Epithelial cell of esophagus (primary cell): ENCODE measurements around the gene CST7.

Experiments used
- DNase-seq: peaks from one replicate; pipeline ENCODE4 v3.0.0; 2010; ENCODE audit warnings: low read depth
- H3K4me3 ChIP-seq: 2 replicates; pipeline ENCODE4 v1.5.1; 2011; ENCODE audit warnings: mild to moderate bottlenecking, low read length, control low read depth
- TF ChIP-seq, protein P1 (sequence below): IDR thresholded peaks from 2 replicates; pipeline ENCODE4 v1.5.1; 2011; ENCODE audit warnings: low read depth, mild to moderate bottlenecking, low read length, control low read depth, inconsistent platforms; ENCODE audit not compliant: insufficient read depth; ENCODE audit errors: missing control alignments

Gene CST7

DNA sequence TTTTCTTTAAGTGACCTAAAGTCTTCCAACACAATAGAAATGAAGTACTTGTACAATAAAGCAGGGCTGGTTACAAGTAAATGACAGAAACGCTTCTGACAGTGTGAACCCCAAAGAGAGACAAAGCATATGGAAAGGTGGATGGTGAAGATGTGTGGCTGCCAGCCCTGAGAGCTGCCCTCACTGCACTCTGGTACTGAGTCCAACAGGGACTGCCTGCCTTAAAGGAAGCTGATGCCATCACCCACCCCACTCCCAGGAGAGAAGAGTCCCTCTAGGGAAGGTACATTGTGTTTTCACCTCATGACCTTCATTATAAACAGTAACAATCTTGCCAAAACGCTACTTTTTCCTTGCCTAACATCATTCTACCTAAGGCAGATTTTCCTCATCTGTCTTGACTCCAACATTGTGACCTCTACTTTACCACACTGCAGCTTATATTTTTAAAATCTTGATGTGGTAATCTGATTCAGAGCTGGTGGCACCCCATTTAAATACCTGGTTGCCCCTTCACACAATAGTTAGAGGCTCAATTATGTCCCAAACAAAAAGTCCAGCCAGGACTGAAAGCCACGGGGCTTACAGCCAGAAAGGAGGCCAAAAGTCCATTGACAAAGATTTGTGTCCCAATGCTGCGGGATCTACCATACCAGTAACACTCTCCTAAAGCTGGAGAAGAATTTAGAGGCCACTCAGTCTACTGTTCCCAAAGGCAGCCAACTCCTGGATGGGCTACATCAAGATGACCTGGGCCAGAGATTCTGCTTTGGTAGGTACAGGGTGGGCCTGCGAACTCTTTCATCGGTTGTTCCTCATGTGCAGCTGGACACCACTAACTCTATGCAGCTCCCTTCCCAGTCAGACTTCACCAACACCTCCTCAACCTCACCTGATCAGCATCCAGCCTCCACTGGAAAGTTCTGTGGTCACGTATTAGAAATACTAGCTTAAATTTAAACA lies 39.1 kb downstream of the CST7 start:
- TF ChIP-seq, protein P1, sequence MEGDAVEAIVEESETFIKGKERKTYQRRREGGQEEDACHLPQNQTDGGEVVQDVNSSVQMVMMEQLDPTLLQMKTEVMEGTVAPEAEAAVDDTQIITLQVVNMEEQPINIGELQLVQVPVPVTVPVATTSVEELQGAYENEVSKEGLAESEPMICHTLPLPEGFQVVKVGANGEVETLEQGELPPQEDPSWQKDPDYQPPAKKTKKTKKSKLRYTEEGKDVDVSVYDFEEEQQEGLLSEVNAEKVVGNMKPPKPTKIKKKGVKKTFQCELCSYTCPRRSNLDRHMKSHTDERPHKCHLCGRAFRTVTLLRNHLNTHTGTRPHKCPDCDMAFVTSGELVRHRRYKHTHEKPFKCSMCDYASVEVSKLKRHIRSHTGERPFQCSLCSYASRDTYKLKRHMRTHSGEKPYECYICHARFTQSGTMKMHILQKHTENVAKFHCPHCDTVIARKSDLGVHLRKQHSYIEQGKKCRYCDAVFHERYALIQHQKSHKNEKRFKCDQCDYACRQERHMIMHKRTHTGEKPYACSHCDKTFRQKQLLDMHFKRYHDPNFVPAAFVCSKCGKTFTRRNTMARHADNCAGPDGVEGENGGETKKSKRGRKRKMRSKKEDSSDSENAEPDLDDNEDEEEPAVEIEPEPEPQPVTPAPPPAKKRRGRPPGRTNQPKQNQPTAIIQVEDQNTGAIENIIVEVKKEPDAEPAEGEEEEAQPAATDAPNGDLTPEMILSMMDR: no peak
- H3K4me3 ChIP-seq: no peak overlapping the region
- no peak for DNase-seq

DNA sequence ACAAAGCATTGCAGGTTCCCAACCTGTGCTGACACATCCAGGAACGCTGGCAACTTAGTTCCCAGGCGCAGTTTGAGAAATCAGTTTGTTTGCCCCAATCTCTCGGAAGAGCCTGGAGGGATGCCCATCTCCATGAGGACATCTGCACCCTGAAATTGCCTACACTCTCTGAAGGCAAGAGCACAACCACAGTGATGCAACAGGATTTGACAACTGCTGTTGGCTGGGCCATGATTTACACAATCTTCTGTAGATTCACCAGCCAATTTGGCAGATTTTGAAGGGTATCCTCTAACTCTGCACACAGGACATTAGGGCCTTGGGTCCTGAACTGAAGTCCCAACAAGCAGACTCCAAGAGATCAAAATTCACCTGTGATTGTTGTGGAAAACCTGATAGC lies 40.1 kb downstream of the CST7 start:
- TF ChIP-seq, protein P1: no peak
- no peak overlapping the region for H3K4me3 ChIP-seq
- DNase-seq: no peak

DNA sequence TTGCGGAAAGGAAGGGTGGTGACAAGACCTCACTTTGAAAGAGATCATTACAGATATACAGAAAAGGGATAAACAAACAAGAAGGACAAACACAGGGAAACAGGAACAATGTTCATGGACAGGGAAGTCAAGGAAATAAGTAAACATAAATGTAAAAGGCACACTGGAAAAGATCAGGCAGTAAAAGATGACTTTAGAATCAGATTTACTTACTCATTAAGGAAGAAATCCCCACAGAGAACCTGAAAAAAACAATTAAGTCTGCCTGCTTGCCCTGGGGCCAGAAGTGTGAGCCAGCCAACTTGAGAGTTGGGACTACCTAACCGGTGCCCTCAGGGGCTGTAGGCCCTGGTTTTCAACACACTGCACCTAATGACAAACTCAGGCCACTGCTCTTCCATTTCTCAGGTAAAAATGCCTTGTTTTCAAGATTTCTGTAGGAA lies 41.8 kb downstream of the CST7 start:
- no peak overlapping the region for H3K4me3 ChIP-seq
- TF ChIP-seq, protein P1: no peak
- DNase-seq: peak; percentile 75

DNA sequence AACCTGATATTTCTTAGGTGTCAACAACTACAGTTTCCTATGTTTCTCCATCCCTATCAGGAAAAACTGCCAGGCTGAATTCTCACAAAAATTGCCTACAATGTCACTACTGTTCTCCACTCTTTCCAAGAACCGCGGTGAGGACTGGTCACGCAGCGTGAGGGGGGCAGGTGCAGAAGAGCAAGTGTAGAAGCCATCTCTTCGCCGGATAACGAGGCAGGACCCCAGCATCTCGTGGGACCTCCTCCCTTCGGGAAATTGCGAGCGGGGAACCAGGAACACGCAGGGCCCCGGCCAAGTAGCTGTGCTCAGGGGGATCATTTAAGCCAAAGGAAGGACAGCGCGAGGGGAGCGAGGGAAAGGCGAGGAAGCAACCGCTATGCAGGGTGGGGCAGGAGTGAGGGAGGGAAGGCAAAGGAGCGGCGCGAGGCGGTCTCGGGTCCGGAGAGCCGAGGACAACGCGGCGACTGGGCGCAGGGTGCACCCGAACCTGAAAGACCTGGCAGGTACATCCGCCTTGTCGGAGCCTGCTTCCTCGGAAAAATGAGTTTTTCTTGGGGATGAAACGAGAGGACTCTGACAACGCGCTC lies 42.9 kb downstream of the CST7 start:
- TF ChIP-seq, protein P1: no peak
- DNase-seq: no peak
- peak overlapping the region; percentile 93 for H3K4me3 ChIP-seq

DNA sequence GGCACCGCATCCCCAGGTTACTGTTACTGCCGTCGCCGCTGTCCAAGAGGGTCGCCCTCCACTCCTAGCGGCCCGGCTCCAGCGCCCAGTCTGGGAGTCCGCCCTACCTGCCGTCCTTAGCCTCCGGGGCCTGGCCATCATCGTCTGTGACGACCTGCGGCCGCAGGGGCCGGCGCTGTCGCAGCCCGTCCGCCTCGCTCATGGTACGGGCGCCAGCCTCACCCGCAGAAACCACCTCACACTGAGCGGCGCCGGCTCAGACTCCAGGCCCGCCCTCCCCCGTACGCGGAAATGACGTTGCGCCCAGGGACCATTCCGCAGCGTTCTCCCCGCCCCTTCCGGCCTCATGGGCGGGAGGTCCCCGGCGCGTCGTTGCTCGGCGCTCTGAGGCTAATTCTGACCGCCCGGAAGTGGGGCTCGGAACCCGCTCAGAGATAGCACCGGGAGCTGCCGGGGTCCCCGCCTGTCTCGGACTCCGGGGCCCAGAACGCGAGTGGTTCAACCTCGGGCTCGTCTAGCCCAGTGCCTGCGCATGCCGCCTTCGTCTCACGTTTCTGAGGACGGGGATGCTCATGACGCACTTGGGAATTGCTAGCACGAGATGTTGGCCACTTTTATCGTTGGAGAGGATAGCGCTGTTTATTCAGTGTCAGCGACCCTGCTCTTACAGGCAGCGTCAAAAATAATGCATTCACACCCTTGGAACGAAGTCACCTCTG lies 43.6 kb downstream of the CST7 start, which contains the start of gene APMAP:
Gene APMAP, minus strand, starts transcription at position 265 of the 719 bp plus-strand sequence. Its CDS starts 63 bp downstream, at position 202.
- TF ChIP-seq, protein P1: no peak

DNA sequence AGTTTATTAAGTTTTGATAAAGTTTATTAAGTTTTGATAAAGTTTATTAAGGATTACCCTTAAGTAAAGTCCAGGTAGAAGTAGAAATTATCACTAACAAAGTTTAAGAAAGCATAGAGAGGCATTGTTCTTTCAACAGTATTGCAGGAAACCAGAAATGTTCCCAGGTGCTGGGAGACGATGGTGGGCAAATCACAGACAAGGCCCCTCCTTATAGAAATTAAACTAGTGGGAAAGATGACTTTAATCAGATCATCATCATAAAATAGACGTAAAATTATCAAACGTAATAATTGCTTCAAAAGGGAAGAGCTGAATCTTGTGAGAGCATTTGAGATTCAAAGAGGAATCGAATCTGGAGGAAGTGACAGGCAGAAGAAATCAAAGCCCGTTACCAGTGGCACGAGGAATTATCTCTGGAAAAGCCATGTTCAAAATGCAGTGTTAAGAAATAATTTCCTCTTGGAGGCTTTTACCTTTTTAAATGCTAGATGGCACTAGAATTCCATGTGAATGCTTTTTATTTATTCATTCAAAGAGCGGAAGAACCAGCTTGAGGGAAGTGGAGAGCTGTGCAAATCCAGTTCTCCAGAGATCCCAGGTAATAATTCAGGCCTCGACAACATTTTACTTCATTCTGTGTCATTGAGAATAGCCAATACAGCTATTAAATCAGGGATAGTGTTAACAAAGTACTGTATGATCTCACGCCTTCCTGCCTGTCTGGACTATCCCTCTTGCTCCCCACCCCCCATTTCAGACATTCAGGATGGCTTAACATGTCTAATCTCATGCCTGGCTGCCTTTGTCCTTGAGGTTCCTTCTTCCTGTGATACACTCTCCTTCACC lies 44.5 kb downstream of the CST7 start:
- TF ChIP-seq, protein P1: peak; percentile 49
- peak; percentile 65 for DNase-seq
- peak overlapping the region; percentile 93 for H3K4me3 ChIP-seq

More for the DNA sequence above, 43.6 kb downstream of the CST7 start, which contains the start of gene APMAP:
- peak; percentile 94 for DNase-seq
- peak within 1 kb of the TSS; percentile 93 for H3K4me3 ChIP-seq
